NCI-H345 treated with DMSO at 0.1 percent for 48 hours (cell line): ENCODE results near the gene SLC2A1.

Source experiments
- DNase-seq: peaks from one replicate; lab custom pipeline; 2025; ENCODE audit not compliant: unreplicated experiment; lab: John Stamatoyannopoulos, UW

SLC2A1 gene

GRCh38 chr1:42979896-42980800, 21.5 kb upstream of the SLC2A1 start:
- DNase-seq, result no peak

DNA sequence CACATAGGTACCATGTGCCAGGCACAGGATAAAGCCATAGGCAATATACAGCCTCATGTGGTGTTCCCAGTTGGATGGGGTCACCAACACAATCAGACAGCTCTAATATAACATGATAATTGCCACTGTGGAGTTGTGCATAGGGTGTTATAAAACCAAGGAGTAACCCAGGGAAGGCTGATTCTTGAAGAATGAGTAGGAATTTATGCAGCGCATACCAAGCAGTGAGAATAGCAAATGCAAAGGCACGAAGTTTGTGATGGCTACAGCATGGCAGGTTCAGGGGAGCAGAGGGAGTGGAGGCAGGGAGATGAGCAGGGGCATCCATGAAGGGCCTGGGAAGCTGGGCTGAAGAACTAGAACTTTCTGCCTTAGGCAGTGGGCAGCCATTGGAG, 20.4 kb upstream of the SLC2A1 start:
- no peak for DNase-seq

DNA sequence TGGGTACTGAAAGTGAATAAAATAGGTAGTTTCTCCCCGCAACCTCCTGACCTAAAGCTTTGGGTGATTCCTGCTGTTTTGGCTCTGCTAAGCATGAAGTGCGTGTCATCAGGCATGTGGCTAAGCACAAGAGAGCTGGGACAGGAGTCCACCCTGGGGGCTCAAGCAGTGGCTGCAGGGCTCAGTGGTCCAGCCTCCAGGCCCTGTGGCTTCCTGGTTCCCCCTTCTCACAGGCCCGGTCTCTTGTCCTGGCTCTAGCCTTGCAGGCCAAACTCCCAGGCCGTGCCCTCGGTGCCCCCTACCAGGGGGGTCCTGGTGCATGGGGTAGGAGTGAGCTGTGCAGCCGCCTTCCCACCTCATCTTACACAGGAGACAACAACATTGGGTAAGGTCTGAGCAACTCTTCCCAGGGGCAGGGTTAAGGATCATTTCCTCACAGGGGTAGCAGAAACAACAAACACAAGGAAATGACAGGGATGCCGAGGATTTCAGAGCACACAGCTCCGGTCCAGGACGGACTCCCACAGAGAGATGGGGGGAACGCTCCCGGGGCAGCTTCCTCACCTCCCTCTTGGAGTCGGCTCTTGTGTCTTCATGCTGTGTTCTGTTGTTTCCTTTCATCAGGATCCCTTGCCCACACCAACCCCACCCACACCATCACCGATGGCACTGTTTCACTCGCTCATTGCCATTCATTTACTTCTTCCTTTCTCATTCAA, 19.8 kb upstream of the SLC2A1 start:
- no peak for DNase-seq

- no peak for DNase-seq
Observed at GRCh38 chr1:42977653-42978052, 19.0 kb upstream of the SLC2A1 start.

DNA sequence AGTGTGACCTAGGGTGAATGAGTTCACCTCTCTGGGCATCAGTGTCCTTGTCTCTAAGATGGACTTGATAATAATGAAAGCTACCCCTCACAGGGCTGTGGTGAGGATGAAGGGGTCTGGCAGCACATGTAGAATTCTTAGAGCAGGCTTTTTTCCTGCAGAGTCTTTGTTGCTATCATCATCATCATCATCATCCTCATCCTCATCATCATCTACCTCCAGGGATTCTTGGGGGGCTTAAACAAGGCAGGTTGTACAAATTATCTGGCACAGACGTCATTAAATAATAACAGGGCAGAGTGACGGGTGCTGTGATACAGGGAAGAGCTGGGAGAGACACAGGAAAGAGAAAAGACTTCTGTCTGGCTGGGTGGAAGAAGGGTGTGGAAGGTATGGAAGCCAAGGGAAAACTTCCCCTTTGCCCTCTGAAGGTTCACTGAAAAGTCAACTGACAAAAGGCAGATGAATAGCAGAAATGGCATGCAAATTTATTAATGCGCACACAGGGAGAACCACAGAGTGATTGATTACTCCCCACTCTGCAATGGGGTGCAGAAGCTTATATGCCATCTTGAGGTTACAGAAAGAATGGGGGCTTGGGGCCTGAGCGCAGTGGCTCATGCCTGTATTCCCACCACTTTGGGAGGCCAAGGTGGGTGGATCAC, 17.0 kb upstream of the SLC2A1 start:
- DNase-seq, result no peak

DNA sequence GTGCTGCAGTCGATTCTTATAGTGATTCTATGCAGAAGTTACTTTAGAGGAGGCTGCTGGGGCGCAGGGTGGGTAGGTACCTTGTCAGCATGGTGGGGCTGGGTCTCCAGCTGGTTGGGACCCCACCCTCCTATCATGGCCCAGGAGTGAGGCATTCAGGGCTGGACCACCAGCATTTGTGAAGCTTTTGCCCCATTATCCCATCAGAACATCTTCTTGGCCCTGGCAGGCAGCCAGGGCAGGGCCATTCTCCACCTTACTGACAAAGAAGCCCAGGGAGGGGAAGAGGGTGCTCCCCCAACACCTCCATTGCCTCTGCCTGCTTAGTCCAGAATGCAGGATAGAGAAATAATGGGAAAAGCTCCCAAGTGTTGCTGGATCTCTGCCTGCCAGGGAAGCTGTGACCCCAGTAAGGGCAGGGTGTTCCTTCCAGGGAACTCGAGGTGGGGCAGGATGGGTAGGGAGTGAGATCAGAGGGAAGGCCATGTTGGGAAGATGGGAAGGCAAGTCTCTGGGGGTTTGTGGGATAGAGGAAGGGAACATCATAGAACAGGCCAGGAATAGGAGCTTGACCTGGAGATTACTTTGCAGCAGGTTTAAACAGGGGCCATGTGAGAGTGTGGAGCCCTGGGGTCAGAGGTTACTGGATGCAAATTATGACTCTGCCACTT, 16.2 kb upstream of the SLC2A1 start:
- DNase-seq, result no peak

DNA sequence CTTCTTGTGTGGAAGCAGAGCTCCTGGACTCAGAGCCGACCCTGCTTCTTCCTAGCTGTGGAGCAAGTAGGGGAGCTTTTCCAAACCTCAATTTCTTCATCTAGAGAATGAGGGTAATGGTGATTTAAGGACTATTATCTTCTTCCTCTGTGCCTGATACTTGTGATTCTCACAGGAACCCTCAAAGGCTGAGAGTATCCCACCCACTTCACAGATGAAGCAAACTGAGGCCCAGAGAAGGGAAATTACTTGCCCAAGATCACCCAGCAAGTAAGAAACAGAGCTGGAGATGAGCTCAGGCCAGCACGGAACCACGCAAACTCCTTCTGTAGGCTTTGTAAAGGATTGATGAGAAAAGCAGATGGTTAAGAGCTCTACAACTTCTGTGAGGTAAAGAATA, 15.1 kb upstream of the SLC2A1 start:
- DNase-seq, result no peak

DNA sequence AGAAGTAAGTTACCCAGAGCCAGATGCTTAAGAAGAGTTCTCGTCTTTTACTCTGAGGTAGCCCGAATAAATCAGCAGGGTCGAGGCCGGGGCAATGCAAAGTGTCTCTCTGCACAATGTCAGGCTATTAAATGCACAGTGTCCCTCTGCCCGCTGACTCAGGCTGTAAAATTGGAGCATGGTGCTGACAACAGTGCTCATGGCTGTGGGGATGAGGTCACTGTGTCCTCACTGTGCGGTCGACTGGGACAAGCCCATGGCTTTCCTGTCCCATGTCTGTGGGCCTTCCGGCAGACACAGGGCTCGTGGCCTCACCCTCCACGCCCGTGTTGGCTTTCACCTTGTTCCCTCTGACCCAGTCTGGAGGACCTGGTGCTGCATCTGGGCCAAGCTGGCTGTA, 14.6 kb upstream of the SLC2A1 start:
- DNase-seq, result no peak

DNA sequence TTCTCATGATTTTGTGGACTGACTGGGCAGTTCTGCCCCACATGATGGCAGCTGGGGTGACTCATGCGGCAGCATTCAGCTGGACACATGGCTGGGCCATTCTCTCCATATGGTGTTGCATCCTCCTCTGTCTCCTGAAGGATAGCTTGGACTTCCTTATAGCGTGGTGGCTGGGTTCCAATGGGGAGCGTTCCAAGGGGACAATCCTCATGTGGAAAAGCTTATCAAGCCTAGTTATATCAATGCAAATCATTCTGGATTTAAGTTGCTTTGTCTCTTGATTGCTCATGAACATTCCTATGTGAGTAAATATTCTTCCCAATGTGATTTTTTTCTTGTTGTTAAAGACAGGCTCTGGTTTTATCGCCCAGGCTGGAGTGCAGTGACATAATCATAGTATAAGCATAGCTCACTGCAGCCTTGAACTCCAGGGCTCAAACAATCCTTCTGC, 13.2 kb upstream of the SLC2A1 start:
- no peak for DNase-seq

- no peak for DNase-seq
Observed at GRCh38 chr1:42970143-42970542, 11.5 kb upstream of the SLC2A1 start.

DNA sequence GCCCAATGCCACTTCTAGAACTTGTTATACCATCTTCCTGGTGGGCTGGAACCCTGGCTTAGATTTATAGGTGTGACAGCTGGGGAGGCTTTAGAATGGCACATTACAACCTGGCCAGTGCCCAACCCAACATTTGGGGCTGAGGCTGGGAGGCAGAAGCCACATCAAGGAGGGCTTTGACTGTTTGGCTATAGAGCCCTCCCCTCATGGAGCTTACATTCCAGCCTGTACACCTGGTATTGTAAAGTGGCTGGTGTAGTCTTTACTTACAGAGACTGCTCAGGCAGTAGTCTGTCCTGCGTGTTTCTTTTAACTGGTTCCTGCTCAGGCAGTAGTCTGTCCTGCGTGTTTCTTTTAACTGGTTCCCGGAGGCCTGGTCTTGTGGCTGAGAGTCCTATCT, 10.0 kb upstream of the SLC2A1 start:
- DNase-seq, result no peak

DNA sequence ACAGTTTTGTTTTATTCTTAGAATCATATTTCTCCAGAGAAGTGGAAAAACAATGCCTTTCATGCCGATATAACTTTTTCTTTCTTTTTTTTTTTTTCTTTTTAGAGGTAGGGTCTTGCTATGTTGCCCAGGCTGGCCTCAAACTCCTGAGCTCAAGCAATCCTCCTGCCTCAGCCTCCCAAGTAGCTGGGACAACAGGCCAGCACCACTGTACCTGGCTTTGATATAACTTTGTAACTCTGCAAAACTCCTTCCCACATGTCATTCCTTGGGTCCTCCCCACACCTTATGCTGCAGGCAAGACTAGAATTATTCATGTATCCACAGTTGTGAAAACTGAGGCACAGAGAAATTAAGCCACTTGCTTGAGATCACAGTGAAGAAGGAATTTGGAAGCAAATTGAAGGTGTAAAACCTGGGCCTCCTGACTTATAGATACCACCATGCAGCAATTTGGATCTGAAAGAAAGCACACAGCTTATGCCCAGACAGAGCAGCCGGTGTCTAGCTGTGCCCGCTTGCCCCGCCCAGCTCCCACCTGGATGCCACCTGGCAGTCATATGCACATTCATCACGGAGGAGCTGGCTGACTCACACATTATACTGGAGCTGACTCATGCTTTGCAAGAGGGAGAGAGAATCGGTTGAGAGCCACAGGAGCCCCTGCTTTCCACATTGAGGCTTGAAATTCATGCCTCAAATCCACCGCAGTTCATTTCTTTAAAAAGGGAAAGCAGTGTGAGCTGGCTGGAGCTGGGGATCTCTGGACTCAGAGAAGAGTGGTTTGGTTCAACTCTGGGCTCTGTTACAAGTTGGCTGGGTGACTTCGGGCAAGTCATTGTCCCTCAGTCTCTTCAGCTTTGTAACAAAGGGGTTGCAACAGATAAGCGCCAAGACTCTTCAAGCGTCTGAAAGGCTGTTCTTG, 8.3 kb upstream of the SLC2A1 start:
- DNase-seq, result peak; percentile 74

- no peak for DNase-seq
Observed at GRCh38 chr1:42965378-42965777, 6.7 kb upstream of the SLC2A1 start.

DNA sequence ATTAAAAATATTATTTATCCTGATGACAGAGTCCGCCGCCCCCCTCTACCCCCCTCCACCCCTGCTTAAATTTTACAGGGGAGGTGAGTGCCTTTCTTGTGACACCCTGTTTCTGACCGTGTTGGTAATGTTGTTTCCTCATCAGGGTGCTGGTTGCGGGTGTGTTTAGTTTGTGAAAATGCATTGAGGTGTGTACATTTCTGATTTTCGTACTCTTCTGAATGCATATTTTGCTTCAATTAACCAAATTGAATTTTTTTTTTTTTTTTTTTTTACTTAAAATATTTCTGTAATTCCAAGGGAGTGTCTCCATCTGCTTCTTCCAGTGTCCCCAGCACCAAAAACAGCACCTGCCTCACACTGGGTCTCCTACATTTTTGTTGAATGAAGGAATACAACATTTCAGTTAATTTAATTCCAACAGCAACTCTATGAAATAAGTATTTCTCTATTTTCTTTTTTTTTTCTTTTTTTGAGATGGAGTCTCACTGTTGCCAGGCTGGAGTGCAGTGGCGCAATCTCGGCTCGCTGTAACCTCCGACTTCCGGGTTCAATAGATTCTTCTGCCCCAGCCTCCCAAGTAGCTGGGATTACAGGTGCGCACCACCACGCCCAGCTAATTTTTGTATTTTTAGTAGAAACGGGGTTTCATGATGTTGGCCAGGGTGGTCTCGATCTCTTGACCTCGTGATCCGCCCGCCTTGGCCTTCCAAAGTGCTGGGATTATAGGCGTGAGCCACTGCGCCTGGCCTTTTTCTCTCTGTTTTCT, 5.6 kb upstream of the SLC2A1 start:
- no peak for DNase-seq

DNA sequence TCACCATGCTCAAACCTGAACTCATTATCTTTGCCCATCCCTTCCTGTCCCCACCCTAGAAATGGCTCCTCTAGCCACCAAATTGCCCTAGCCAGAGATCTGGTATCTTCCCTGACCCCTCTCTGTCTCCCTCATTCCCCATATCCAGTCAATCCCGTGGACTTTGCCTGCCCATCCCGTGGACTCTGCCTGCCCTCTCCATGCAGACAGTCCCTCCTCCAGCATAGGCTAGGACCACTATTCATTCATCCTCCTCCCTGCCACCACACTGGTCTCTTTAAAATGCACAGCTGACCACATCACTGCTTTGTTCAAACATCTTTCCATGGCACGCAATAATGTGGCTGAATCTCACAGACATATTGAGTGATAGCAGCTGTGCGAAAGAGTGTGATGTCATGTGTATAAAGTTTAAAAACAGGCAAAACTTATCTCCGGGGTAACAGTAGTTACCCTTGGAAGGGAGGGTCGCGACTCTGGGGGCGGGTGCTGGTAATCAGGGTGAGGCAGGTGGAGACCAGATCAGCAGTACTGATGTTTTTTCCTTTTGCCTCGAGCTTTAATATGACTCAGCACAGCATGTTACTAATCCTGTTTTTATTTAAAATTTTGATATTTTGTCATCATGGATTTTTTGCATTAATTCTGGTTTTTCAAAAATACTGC, 4.8 kb upstream of the SLC2A1 start:
- DNase-seq, result no peak

DNA sequence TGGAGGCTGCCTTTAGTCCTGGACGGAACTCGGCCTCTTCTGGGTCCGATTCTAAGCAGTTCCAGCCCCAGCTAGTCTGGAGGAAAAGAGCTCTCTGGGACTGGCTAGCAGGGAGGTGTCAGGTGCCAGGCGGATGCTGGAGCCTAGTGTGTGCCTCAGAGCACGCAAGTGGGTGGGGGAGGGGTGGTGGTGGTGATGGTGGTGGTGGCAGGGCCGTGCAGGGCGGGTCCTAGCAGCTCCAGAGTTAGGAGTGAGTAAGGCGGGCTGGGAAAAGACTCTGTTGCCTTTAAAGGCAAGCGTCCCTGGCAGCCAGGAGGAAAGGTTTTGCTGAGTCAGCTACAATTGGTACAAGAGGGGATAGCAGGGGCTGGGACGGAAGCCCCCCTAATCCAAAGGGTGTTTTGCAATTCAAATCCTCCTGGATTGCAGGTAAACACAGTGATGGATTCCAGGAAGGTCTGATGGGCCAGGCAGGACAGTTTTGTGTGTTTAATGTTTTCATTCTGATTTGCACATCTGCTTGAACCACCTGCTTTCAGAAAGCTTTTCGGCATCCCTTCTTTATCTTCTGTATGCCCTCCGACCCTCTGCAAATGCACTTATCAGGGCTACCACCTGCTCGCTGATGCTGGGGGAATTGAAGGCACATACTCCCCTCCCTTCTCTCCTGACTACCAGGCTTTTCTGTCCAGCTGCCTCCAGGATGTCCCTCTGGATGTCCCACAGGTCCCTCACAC, 4.1 kb upstream of the SLC2A1 start:
- peak; percentile 42 for DNase-seq

DNA sequence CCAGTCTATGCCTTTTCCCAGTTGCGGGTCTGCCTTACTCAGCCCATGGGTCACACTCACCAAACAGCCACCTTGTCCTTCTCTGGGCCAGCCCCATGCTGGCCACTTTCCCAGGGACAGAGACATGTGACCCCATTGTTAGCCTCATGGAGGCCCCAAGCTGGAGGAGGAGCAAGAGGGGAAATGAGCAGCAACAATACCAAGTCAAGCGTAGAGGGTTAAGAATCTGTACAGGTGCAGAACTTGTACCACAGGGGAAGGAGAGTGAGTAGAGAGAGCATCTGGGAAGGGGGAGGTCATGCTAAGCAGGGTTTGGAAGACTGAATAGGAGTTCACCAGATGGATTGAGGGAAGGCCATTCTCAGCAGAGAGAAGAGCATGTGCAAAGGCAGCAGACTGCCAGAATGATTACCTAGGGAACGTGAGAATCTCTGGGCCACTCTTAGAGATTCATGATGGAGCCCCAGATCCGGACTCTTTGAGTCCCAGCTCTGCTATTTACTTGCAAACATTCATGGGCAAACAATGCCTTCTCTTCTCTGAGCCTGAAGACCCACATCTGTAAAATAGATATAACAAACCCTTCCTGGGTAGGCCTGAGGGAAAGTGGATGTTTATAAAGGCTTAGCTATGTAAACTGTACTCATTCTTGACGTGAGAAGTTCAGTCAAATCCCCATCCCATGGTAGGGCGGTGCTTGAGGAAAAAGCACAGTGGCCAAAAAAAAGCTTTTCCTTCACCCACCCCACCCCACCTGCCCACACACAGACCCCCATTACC, 2.8 kb upstream of the SLC2A1 start:
- DNase-seq, result no peak
